ENCODE data around the gene LGALS8. TPM values are rescaled to one million over a fixed set of nuclear protein-coding genes. Genes with fewer than 3 reads are reported as not detected.
A peak's percentile ranks its signal among the peaks of the same experiment; 100 is the strongest.

LGALS8 gene
- total RNA-seq, 6 donors from 2014 or later = 56.2 to 225 (median 75.2) TPM

DNA sequence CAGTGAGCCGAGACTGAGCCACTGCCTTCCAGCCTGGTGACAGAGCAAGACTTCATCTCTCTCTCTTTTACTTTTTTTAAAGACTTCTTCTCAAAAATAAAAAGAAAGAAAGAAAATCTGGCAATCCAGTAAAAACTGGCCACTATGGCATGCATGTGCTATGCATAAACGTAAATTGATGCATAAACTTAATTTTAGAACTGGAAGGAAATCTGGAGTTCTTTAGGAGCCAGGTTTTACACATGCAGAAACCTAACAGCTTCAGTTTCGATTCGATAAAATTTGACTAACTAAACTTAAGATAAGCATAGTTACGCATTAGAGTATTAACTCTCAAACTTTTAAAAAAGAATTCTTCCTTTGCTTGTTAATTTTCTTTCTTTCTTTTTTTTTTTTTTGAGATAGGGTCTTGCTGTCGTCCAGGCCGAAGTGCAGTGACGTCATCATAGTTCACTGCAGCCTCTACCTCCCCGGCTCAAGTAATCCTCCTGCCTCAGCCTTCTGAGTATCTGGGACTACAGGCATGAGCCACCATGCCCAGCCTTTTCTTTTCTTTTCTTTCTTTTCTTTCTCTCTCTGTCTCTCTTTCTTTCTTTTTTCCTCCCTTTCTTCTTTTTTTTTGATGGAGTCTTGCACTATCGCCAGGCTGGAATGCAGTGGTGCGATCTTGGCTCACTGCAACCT lies 11.9 kb upstream of the LGALS8 start:
- Histone ChIP-seq H3K9me3 (no peaks in the 10 kb centered on the region), H3K4me1 (peaks cover 0 to 3% (median 1%) of the 10 kb centered on the region in 4 donors), H3K4me3 (no peak overlapping the region), H3K27me3 (no peaks in the 10 kb centered on the region), H3K27ac (no peak overlapping the region), H3K36me3 (no peaks in the 10 kb centered on the region)
- DNase-seq (no peak), ATAC-seq (ENCODE audit: low FRiP score in 2 of 2) (no peak)
- no peak for TF ChIP-seq POLR2AphosphoS5 (IDR thresholded peaks at IDR 0.05)
- TF ChIP-seq, protein P1, sequence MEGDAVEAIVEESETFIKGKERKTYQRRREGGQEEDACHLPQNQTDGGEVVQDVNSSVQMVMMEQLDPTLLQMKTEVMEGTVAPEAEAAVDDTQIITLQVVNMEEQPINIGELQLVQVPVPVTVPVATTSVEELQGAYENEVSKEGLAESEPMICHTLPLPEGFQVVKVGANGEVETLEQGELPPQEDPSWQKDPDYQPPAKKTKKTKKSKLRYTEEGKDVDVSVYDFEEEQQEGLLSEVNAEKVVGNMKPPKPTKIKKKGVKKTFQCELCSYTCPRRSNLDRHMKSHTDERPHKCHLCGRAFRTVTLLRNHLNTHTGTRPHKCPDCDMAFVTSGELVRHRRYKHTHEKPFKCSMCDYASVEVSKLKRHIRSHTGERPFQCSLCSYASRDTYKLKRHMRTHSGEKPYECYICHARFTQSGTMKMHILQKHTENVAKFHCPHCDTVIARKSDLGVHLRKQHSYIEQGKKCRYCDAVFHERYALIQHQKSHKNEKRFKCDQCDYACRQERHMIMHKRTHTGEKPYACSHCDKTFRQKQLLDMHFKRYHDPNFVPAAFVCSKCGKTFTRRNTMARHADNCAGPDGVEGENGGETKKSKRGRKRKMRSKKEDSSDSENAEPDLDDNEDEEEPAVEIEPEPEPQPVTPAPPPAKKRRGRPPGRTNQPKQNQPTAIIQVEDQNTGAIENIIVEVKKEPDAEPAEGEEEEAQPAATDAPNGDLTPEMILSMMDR (IDR thresholded peaks at IDR 0.05) = no peak
- no peak for TF ChIP-seq EP300 (IDR thresholded peaks at IDR 0.05)
- TF ChIP-seq POLR2A (IDR thresholded peaks at IDR 0.05) = no peak
- WGBS, 2 donors = 80 to 90% methylated on average over 11 of the region's 11 CpGs

DNA sequence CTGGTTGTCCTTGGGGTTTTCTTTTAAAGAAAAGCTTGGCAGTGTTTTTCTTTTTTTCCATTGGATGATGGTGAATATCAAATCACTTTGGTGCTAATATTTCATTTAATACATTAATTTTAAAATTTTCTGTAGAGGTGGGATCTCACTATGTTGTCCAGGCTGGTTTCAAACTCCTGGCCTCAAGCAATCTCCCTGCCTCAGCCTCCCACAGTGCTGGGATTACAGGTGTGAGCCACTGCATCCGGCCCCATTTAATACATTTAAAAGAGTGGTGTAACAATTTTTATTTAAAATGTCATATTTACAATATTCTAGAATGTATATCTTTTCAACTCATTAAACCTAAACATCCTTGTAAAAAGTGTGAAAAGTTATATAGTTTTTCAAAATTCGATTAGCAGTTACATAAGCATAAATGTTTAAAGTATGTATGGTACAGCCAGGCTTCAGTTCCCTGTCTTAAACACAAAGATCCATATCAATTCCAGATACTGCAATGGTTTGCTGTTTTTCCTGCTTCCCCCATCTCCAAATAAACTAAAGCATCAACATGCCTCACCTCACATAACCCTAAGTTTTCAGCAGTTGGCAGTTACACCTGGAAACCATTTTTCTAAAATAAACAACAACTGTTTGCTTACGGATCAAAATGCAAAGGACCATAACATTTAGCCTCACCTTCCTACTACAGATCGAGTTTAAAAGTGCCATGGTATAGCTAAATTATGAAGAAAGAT lies 8.9 kb upstream of the LGALS8 start:
- DNase-seq = no peak
- Histone ChIP-seq H3K4me3 (no peak overlapping the region), H3K27ac (no peak overlapping the region), H3K9me3 (no peaks in the 10 kb centered on the region), H3K4me1 (peaks cover 0 to 6% (median 2%) of the 10 kb centered on the region in 4 donors), H3K27me3 (no peaks in the 10 kb centered on the region), H3K36me3 (no peaks in the 10 kb centered on the region)
- WGBS, 2 donors = 61 to 80% methylated on average over 4 of the region's 4 CpGs
- ATAC-seq (ENCODE audit: low FRiP score in 2 of 2) = no peak
- TF ChIP-seq EP300 (IDR thresholded peaks at IDR 0.05) (no peak), POLR2AphosphoS5 (IDR thresholded peaks at IDR 0.05) (no peak), POLR2A (IDR thresholded peaks at IDR 0.05) (no peak)
- TF ChIP-seq, protein P1 (IDR thresholded peaks at IDR 0.05) = no peak

DNA sequence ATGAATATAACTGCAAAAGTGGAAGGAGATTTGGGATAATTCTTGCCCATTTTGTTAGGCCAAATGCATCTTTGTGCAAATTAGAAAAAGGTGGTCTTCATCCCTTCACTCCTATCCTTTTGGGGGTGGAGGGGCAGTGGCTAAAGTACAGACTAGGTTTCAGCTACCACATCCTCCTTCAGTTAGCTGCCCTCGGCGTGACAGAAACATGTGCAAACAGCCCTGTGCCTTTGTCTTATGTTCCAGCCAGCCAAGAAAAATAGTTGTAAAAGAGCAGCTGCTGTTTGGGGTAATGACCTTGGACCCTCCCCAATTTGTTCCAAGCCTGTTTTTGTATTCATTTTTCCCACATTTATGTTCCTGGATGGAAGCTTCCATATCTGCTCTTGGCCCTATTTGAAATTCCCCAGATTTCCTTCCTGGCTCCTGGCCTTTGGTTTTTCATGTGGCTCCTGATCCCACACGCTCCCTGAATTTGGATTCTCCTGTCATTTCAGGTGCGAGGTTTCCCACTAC lies 8.3 kb upstream of the LGALS8 start:
- DNase-seq (no peak), ATAC-seq (ENCODE audit: low FRiP score in 2 of 2) (no peak)
- no peaks in the 10 kb centered on the region for H3K9me3 ChIP-seq
- no peak overlapping the region for H3K4me3 ChIP-seq
- peaks cover 0 to 6% (median 2%) of the 10 kb centered on the region in 4 donors for H3K4me1 ChIP-seq
- H3K27me3 ChIP-seq = no peaks in the 10 kb centered on the region
- 70 to 72% methylated on average over 4 of the region's 4 CpGs for WGBS, 2 donors
- TF ChIP-seq POLR2A (IDR thresholded peaks at IDR 0.05) (no peak), POLR2AphosphoS5 (IDR thresholded peaks at IDR 0.05) (no peak), EP300 (IDR thresholded peaks at IDR 0.05) (no peak)
- TF ChIP-seq, protein P1 (IDR thresholded peaks at IDR 0.05) = no peak
- H3K36me3 ChIP-seq = no peaks in the 10 kb centered on the region
- peak overlapping the region in 1 of 4 donors; percentile 27 for H3K27ac ChIP-seq

DNA sequence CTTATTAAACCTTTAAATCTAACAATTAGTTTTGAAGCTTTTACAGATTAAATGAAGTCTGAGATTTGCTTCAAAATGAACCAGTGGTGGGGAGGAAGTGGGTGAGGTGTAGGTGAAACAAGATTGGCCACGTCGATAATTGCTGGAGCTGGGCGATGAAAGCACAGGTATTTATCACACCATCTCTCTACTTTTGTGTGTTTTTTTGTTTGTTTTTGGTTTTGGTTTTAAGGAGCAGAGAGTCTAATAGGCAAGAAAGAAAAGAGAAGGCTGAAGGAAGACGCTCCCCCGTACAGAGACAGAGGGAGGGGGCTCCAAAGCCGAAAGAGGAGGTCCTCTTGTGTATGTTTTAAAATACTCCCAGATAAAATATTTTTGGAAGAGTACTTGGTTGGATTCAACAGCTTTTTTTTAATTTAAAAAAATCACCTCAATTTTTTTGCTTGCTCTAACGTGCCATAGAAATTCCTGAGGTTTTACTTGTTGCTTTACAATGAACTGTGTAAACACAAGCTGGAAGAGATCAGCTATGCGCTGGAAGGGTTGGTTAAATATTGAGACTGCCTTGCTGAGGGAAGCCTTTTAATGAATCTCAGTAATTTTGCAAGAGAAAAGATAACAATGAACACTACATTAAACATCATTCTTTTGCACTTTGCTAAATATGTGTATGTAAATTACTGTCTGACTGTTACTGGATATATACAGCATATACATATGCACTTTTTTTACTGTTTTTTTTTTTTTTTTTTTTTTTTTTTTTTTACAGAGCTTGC lies 6.7 kb upstream of the LGALS8 start:
- no peak overlapping the region for H3K4me3 ChIP-seq
- no peaks in the 10 kb centered on the region for H3K9me3 ChIP-seq
- WGBS, 2 donors = 37 to 44% methylated on average over 8 of the region's 8 CpGs
- H3K36me3 ChIP-seq = no peaks in the 10 kb centered on the region
- no peak for DNase-seq
- TF ChIP-seq, protein P1 (IDR thresholded peaks at IDR 0.05) = no peak
- TF ChIP-seq EP300 (IDR thresholded peaks at IDR 0.05) = no peak
- TF ChIP-seq POLR2A (IDR thresholded peaks at IDR 0.05) = no peak
- no peak for TF ChIP-seq POLR2AphosphoS5 (IDR thresholded peaks at IDR 0.05)
- H3K4me1 ChIP-seq = peaks cover 0 to 6% (median 2%) of the 10 kb centered on the region in 4 donors
- H3K27ac ChIP-seq = peak overlapping the region in 2 of 4 donors; percentile 18 to 73
- H3K27me3 ChIP-seq = no peaks in the 10 kb centered on the region
- no peak for ATAC-seq (ENCODE audit: low FRiP score in 2 of 2)
